Hepatocyte (in vitro differentiated cells): ENCODE data around the gene BLOC1S6. TPM values are rescaled to one million over a fixed set of nuclear protein-coding genes. Genes with fewer than 3 reads are reported as not detected.

ENCODE experiments used
- DNase-seq: peaks from one replicate; pipeline ENCODE4 v3.0.0-alpha.2; 2016; ENCODE audit warnings: low spot score
- H2AFZ ChIP-seq: fragments of 200-600 bp; sonication (generic); 2 replicates; pipeline ENCODE4 v1.6.0; 2016; ENCODE audit warnings: antibody characterized with exemption, mild to moderate bottlenecking
- H3K27ac ChIP-seq: fragments of 200-600 bp; sonication (generic); 2 replicates; pipeline ENCODE4 v1.5.1; 2016; ENCODE audit warnings: mild to moderate bottlenecking
- H3K27me3 ChIP-seq: fragments of 200-600 bp; sonication (generic); 2 replicates; pipeline ENCODE4 v1.6.1; 2016
- H3K36me3 ChIP-seq: fragments of 200-600 bp; sonication (generic); replicated peaks from 2 replicates; pipeline ENCODE4 v1.5.1; 2016; ENCODE audit warnings: low read depth; ENCODE audit not compliant: insufficient read depth
- H3K4me1 ChIP-seq: fragments of 200-600 bp; sonication (generic); 2 replicates; pipeline ENCODE4 v1.5.1; 2016; ENCODE audit warnings: mild to moderate bottlenecking, moderate library complexity; ENCODE audit not compliant: insufficient read depth
- H3K4me2 ChIP-seq: fragments of 200-600 bp; sonication (generic); 2 replicates; pipeline ENCODE4 v1.6.0; 2016
- H3K4me3 ChIP-seq: fragments of 200-600 bp; sonication (generic); 2 replicates; pipeline ENCODE4 v1.5.1; 2016; ENCODE audit warnings: mild to moderate bottlenecking
- H3K79me2 ChIP-seq: fragments of 200-600 bp; sonication (generic); 2 replicates; pipeline ENCODE4 v1.6.0; 2017; ENCODE audit warnings: mild to moderate bottlenecking
- H3K9me2 ChIP-seq: fragments of 200-600 bp; sonication (generic); replicated peaks from 2 replicates; pipeline ENCODE4 v1.6.0; 2017; ENCODE audit warnings: mild to moderate bottlenecking; ENCODE audit not compliant: insufficient read depth
- H3K9me3 ChIP-seq: fragments of 200-600 bp; sonication (generic); 2 replicates; pipeline ENCODE4 v1.5.1; 2016; ENCODE audit warnings: low read depth, mild to moderate bottlenecking
- H4K20me1 ChIP-seq: fragments of 200-600 bp; sonication (generic); 2 replicates; pipeline ENCODE4 v1.6.0; 2016; ENCODE audit warnings: mild to moderate bottlenecking; ENCODE audit not compliant: insufficient read depth, poor library complexity, severe bottlenecking
- EZH2 ChIP-seq: fragments of 200-600 bp; sonication (generic); IDR thresholded peaks from 2 replicates; pipeline ENCODE4 v1.6.1; 2016; ENCODE audit warnings: antibody characterized with exemption, mild to moderate bottlenecking, borderline replicate concordance
- EZH2phosphoT487 ChIP-seq: fragments of 200-600 bp; sonication (generic); IDR thresholded peaks from one replicate; pipeline ENCODE4 v1.6.1; 2018; ENCODE audit warnings: antibody characterized with exemption, mild to moderate bottlenecking, low read depth, moderate library complexity; ENCODE audit not compliant: unreplicated experiment, severe bottlenecking
- WGBS: methylation state at CpG from one replicate; pipeline ENCODE4 v1.1.6; 2016; ENCODE audit warnings: low lambda C conversion rate; ENCODE audit errors: missing lambda C conversion rate; 5-methylcytosine and 5-hydroxymethylcytosine counted together
- polyA plus RNA-seq: library from polyadenylated mRNA; unstranded; fragments of >200 nt; fragmentation: Nextera tagmentation; extraction: Ambion mirVana; gene quantifications from 2 replicates; pipeline ENCODE4 v1.2.1, GENCODE V29; 2016
- total RNA-seq: library from RNA; depleted of rRNA; stranded (reverse); fragments of >200 nt; gene quantifications from 2 replicates; pipeline ENCODE4 v1.2.3, GENCODE V29; 2014
- TF ChIP-seq, protein P1 (sequence below): fragments of 200-600 bp; sonication (generic); IDR thresholded peaks from 2 replicates; pipeline ENCODE4 v1.5.1; 2016; ENCODE audit warnings: antibody characterized with exemption, mild to moderate bottlenecking; ENCODE audit not compliant: poor library complexity

The BLOC1S6 gene
- total and polyA plus RNA-seq, 2 experiments from 2014 or later = 24.7 to 62.3 TPM

DNA sequence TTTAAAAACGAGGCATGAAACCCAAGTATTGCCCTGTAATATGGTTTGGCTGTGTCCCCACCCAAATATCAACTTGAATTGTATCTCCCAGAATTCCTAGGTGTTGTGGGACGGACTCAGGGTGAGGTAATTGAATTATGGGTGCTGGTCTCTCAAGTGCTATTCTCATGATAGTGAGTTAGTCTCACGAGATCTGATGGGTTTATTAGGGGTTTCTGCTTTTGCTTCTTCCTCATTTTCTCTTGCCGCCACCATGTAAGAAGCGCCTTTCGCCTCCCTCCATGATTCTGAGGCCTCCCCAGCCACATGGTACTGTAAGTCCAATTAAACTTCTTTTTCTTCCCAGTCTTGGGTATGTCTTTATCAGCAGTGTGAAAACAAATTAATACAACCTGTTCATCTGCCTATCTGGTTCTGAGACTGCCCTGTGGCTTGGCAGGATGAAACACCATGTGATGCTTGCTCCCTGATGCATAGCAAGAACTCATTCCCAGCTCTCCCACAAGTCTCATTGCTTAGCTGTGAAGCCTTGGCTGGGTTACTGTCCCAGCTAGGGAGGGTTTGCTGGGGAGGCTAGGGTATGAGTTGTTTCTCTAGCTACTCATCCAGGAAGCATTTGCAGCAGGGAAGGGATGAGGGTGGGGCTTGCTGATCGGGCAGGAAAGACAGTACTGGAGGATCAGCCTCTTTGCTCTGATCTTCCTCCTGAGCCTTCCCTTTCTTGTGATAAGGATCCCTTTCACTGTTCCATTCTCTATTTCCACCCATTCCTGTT is 43.9 kb downstream of the BLOC1S6 start:
- WGBS = 76% methylated on average over 7 of the region's 7 CpGs
- TF ChIP-seq EZH2phosphoT487 = no peak
- no peak for TF ChIP-seq EZH2
- TF ChIP-seq, protein P1, sequence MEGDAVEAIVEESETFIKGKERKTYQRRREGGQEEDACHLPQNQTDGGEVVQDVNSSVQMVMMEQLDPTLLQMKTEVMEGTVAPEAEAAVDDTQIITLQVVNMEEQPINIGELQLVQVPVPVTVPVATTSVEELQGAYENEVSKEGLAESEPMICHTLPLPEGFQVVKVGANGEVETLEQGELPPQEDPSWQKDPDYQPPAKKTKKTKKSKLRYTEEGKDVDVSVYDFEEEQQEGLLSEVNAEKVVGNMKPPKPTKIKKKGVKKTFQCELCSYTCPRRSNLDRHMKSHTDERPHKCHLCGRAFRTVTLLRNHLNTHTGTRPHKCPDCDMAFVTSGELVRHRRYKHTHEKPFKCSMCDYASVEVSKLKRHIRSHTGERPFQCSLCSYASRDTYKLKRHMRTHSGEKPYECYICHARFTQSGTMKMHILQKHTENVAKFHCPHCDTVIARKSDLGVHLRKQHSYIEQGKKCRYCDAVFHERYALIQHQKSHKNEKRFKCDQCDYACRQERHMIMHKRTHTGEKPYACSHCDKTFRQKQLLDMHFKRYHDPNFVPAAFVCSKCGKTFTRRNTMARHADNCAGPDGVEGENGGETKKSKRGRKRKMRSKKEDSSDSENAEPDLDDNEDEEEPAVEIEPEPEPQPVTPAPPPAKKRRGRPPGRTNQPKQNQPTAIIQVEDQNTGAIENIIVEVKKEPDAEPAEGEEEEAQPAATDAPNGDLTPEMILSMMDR = no peak
- H3K4me2 ChIP-seq = peak overlapping the region; percentile 41
- peaks cover 13% of the 10 kb centered on the region for H3K9me3 ChIP-seq
- peaks cover 2% of the 10 kb centered on the region for H3K79me2 ChIP-seq
- no peaks in the 10 kb centered on the region for H3K36me3 ChIP-seq
- no peaks in the 10 kb centered on the region for H3K27me3 ChIP-seq
- peak; percentile 19 for DNase-seq
- peak overlapping the region; percentile 20 for H2AFZ ChIP-seq
- H3K4me1 ChIP-seq = peaks cover 5% of the 10 kb centered on the region
- no peaks in the 10 kb centered on the region for H3K9me2 ChIP-seq
- no peak overlapping the region for H3K27ac ChIP-seq
- no peak overlapping the region for H3K4me3 ChIP-seq
- no peaks in the 10 kb centered on the region for H4K20me1 ChIP-seq

- H3K4me1 ChIP-seq = peaks cover 5% of the 10 kb centered on the region
- H3K9me3 ChIP-seq = peaks cover 10% of the 10 kb centered on the region
- 98% methylated on average over 2 of the region's 2 CpGs for WGBS
- TF ChIP-seq EZH2 (no peak), EZH2phosphoT487 (no peak)
- TF ChIP-seq, protein P1 = no peak
- H3K27me3 ChIP-seq = no peaks in the 10 kb centered on the region
- no peak overlapping the region for H3K27ac ChIP-seq
- H3K4me3 ChIP-seq = no peak overlapping the region
- peak overlapping the region; percentile 41 for H3K4me2 ChIP-seq
- peak overlapping the region; percentile 20 for H2AFZ ChIP-seq
- H3K79me2 ChIP-seq = peaks cover 7% of the 10 kb centered on the region
- H3K9me2 ChIP-seq = no peaks in the 10 kb centered on the region
- H3K36me3 ChIP-seq = no peaks in the 10 kb centered on the region
- DNase-seq = no peak
- H4K20me1 ChIP-seq = no peaks in the 10 kb centered on the region
Observed at GRCh38 chr15:45631776-45632175, 44.6 kb downstream of the BLOC1S6 start.

DNA sequence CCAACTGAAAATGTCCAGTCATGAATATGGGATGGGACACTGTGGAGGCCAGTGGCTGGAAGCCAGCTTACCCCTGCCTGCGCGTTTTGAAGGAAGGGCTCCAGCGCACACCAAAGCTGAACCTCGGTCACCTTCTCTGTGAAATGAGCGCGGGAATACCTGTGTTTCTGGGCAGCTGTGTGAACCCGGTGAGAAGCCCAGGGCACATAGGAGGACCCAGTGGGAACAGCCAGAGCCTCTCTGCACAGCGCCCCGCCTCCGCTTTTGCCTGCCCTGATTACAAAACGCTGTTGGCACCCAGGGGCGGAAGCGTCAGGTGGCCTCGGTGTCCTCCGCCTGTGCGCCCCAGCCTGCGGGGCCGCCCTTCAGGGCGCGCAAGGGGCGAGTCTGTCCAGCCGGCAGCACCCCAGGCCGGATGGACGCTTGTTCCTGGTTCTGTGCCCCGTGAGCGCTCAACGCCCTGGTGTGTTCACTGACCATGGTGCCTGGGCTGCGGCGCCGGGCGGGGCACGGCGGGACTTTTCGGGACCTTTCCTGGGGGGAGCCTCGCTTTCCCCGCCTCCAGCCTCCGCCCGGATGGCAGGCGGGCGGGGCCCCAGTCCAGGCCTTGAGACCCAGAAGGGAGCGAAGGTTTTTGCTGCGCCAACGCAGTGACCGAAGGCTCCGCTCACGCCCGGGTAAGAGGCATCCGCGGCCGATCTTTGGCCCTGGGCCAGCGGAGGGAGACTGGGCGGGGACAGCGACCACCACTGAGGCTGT is 47.4 kb downstream of the BLOC1S6 start, which contains the start of gene SQOR:
SQOR (plus strand) TSS at position 598 of the 759 bp plus-strand sequence. CDS start 23,895 bp downstream, outside the sequence.
- H2AFZ ChIP-seq = peak within 1 kb of the TSS; percentile 91
- no peaks in the 10 kb centered on the region for H3K36me3 ChIP-seq
- H4K20me1 ChIP-seq = no peaks in the 10 kb centered on the region
- peak; percentile 85 for DNase-seq
- H3K4me3 ChIP-seq = peak within 1 kb of the TSS; percentile 76
- no peaks in the 10 kb centered on the region for H3K9me2 ChIP-seq
- no peaks in the 10 kb centered on the region for H3K9me3 ChIP-seq
- no peaks in the 10 kb centered on the region for H3K27me3 ChIP-seq
- TF ChIP-seq EZH2phosphoT487 (no peak), EZH2 (no peak)
- TF ChIP-seq, protein P1 = no peak
- H3K4me1 ChIP-seq = peaks cover 12% of the 10 kb centered on the region
- H3K4me2 ChIP-seq = peak within 1 kb of the TSS; percentile 92
- WGBS = 3% methylated on average over 52 of the region's 53 CpGs
- peak within 1 kb of the TSS; percentile 94 for H3K27ac ChIP-seq
- H3K79me2 ChIP-seq = peaks cover 24% of the 10 kb centered on the region
